ENCODE results near the gene KCNK10.
"Not testable (repeated sequence)": the region's sequence is repeated elsewhere in the genome, so short reads cannot be mapped to it uniquely, and the experiment has no call there.

The KCNK10 gene

GRCh38 chr14:88269806-88270420, 53.2 kb downstream of the KCNK10 start:
- no peak for DNase-seq

- no peak for DNase-seq
Measured at GRCh38 chr14:88266474-88266873, 56.6 kb downstream of the KCNK10 start.

GRCh38 chr14:88264116-88264515, 59.0 kb downstream of the KCNK10 start:
- DNase-seq, result no peak

- DNase-seq, result not testable (repeated sequence)
Measured at GRCh38 chr14:88261302-88261701, 61.8 kb downstream of the KCNK10 start.

- no peak for DNase-seq
Measured at GRCh38 chr14:88258021-88258420, 65.0 kb downstream of the KCNK10 start.

GRCh38 chr14:88256997-88257950, 65.8 kb downstream of the KCNK10 start:
- DNase-seq, result no peak

GRCh38 chr14:88255798-88256197, 67.3 kb downstream of the KCNK10 start:
- no peak for DNase-seq

GRCh38 chr14:88255196-88255595, 67.9 kb downstream of the KCNK10 start:
- no peak for DNase-seq

- no peak for DNase-seq
Measured at GRCh38 chr14:88252498-88252897, 70.6 kb downstream of the KCNK10 start.

GRCh38 chr14:88251650-88252049, 71.4 kb downstream of the KCNK10 start:
- no peak for DNase-seq

- DNase-seq, result no peak
Measured at GRCh38 chr14:88249266-88249665, 73.8 kb downstream of the KCNK10 start.

- no peak for DNase-seq
Measured at GRCh38 chr14:88248606-88249005, 74.5 kb downstream of the KCNK10 start.

GRCh38 chr14:88247228-88247627, 75.8 kb downstream of the KCNK10 start:
- no peak for DNase-seq

GRCh38 chr14:88245321-88245720, 77.7 kb downstream of the KCNK10 start:
- no peak for DNase-seq

- no peak for DNase-seq
Measured at GRCh38 chr14:88243946-88244345, 79.1 kb downstream of the KCNK10 start.

- DNase-seq, result no peak
Measured at GRCh38 chr14:88242446-88242845, 80.6 kb downstream of the KCNK10 start.

- no peak for DNase-seq
Measured at GRCh38 chr14:88241810-88242209, 81.3 kb downstream of the KCNK10 start.

GRCh38 chr14:88234442-88234841, 88.6 kb downstream of the KCNK10 start:
- DNase-seq, result no peak

- no peak for DNase-seq
Measured at GRCh38 chr14:88233915-88234314, 89.2 kb downstream of the KCNK10 start.

- DNase-seq, result no peak
Measured at GRCh38 chr14:88232771-88233170, 90.3 kb downstream of the KCNK10 start.

- DNase-seq, result no peak
Measured at GRCh38 chr14:88231603-88232002, 91.5 kb downstream of the KCNK10 start.

- DNase-seq, result no peak
Measured at GRCh38 chr14:88229428-88229827, 93.6 kb downstream of the KCNK10 start.

- no peak for DNase-seq
Measured at GRCh38 chr14:88228522-88229236, 94.4 kb downstream of the KCNK10 start.

- no peak for DNase-seq
Measured at GRCh38 chr14:88227693-88228092, 95.4 kb downstream of the KCNK10 start.
